ENCODE results near the gene PRDM10.

- TF ChIP-seq CTCF (IDR thresholded peaks at IDR 0.05 in 2 of 3, conservative IDR thresholded peaks at IDR 0.05 in 1 of 3; ENCODE audit: control insufficient read depth in 2 of 3, extremely low read depth in 1 of 3, insufficient read depth in 1 of 3, low read depth in 3 of 3, low read length in 3 of 3) (no peak), USF2 (IDR thresholded peaks at IDR 0.05; ENCODE audit: borderline replicate concordance, low read depth, low read length) (no peak), MYC (IDR thresholded peaks at IDR 0.05; ENCODE audit: insufficient read depth, insufficient read length, insufficient replicate concordance, low read length, severe bottlenecking) (no peak), SMC3 (IDR thresholded peaks at IDR 0.05; ENCODE audit: borderline replicate concordance, low read length) (no peak), TCF7 (IDR thresholded peaks at IDR 0.05; ENCODE audit: borderline replicate concordance) (no peak), EP300 (IDR thresholded peaks at IDR 0.05; ENCODE audit: borderline replicate concordance in 1 of 2, control insufficient read depth in 1 of 2, low read depth in 2 of 2, low read length in 2 of 2) (no peak), REST (IDR thresholded peaks at IDR 0.05; ENCODE audit: low read depth, low read length) (no peak), ZNF622 (IDR thresholded peaks at IDR 0.05) (no peak), CREB1 (IDR thresholded peaks at IDR 0.05; ENCODE audit: low read depth) (no peak), HDAC6 (IDR thresholded peaks at IDR 0.05; ENCODE audit: unreplicated experiment) (no peak), JUND (IDR thresholded peaks at IDR 0.05; ENCODE audit: low read depth, low read length) (no peak), TAF1 (IDR thresholded peaks at IDR 0.05; ENCODE audit: borderline replicate concordance, low read depth, low read length) (no peak)
These were observed 27.1 kb downstream of the PRDM10 start for GRCh38 chr11:129975543-129975942.

Measured in GM12878 (cell line).